NCI-H2107 treated with DMSO at 0.1 percent for 48 hours (cell line): ENCODE measurements around the gene E2F2.
A peak's percentile ranks its signal among the peaks of the same experiment; 100 is the strongest.
"Not testable (repeated sequence)": the region's sequence is repeated elsewhere in the genome, so short reads cannot be mapped to it uniquely, and the experiment has no call there.

Experiments
- DNase-seq: peaks from one replicate; lab custom pipeline; 2025; ENCODE audit not compliant: unreplicated experiment; lab: John Stamatoyannopoulos, UW

E2F2 gene

GRCh38 chr1:23548704-23549143, 17.7 kb upstream of the E2F2 start:
- no peak for DNase-seq

- DNase-seq = no peak
Measured at GRCh38 chr1:23546897-23547584, 16.0 kb upstream of the E2F2 start.

DNA sequence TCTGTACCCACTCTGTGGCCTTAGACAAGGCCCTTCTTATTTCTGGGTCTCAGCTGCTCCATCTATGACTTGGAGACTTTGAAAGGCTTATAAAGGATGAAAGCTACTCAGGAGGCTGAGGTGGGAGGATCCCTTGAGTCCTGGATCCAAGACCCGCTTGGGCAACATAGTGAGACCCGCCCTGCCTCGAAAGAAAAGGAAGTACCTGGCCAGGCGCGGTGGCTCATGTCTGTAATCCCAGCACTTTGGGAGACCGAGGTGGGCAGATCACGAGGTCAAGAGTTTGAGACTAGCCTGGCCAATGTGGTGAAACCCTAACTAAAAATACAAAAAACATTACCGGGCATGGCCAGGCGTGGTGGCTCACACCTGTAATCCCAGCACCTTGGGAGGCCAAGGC, 14.8 kb upstream of the E2F2 start:
- DNase-seq = no peak

DNA sequence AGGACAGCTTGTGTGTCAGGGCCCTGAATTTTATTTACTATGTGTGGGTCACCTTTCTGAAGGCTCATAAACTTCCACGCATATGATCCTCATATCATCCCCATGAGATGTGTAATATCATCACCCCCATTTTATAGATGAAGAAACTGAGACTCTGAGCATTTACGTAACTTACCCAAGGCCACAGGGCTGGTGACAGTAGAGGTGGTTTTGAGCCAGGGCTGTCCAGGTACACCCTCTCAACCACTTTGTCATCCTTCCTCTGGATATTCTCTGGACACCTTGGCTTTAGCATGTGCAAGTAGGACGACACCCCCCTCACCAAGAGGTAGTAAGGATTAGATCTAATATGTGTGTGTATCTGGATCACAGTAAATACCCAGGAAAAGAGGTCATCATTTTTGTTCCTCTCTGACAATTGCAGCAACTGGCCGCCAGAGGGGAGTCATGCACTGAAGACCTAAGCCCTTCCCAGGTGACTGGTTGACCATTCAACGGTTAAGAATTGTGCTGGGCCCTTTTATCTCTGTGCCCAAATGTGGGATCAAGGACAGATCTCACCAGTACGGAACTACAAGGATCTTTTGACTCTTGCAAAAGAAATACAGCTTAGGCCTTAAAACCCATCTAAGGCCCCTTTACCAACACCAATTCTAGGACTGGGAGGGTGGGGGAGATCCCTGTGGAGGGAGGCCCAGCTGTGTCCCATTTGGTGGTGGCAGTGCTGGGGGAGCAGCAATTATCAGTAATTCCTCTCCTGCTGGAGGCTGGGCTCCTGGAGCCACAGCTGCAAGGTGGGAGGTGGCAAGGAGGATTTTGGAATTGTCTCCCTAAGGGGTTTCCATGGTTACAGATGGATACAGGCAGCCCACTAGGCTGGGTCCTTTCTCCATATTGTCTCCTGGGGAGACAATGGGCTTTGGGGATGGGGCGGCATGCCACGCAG, 13.7 kb upstream of the E2F2 start:
- peak; percentile 87 for DNase-seq

- DNase-seq = no peak
Measured at GRCh38 chr1:23543707-23544443, 12.8 kb upstream of the E2F2 start.

- not testable (repeated sequence) for DNase-seq
Measured at GRCh38 chr1:23542940-23543339, 11.9 kb upstream of the E2F2 start.

DNA sequence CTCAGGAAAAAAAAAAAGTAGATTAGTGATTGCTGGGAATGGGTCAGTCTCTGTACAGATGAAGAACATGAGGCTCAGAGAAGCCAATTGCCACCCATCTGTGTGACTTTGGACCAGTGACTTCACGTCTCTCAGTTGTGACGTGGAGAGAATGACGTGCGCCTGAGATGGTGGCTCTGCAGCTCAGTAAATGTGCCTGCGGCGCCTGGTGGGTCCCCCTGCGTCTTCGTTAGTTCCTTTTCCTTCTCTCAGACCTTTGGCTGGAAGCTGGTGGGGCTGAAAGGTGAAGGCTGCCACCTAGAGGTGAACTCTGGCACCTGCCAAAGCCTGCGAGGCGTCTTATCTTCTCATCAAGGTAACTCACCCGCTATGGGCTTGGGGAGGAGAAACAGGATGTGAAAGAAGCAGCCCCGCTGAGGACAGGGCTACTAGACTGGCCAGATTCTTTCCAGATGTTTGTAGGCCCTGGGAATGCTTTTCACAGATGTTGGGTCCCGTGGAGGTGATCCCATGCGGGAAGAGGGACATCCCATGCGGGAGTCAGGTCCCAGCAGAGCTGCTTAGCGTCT, 8.7 kb upstream of the E2F2 start:
- peak; percentile 95 for DNase-seq

DNA sequence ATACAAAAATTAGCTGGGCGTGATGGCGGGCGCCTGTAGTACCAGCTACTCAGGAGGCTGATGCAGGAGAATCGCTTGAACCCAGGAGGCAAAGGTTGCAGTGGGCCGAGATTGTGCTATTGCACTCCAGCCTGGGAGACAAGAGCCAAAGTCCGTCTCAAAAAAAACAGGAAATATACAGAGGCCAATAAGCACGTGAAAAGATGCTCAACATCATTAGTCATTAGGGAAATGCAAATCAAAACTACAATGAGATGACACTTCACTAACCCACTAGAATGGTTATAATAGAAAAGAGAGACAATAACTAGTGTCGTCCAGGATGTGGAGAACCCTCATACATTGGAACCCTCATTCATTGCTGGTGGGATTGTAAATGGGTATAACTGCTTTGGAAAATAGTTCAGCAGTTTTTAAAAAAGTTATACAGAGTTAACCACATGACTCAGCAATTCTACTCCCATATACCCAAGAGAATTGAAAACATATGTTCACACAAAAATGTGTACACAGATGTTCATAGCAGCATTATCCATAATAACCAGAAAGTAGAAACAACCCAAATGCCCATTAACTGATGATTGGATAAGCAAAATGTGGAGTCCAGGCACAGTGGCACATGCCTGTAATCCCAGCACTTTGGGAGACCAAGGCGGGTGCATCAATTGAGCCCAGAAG, 6.4 kb upstream of the E2F2 start:
- DNase-seq = no peak

DNA sequence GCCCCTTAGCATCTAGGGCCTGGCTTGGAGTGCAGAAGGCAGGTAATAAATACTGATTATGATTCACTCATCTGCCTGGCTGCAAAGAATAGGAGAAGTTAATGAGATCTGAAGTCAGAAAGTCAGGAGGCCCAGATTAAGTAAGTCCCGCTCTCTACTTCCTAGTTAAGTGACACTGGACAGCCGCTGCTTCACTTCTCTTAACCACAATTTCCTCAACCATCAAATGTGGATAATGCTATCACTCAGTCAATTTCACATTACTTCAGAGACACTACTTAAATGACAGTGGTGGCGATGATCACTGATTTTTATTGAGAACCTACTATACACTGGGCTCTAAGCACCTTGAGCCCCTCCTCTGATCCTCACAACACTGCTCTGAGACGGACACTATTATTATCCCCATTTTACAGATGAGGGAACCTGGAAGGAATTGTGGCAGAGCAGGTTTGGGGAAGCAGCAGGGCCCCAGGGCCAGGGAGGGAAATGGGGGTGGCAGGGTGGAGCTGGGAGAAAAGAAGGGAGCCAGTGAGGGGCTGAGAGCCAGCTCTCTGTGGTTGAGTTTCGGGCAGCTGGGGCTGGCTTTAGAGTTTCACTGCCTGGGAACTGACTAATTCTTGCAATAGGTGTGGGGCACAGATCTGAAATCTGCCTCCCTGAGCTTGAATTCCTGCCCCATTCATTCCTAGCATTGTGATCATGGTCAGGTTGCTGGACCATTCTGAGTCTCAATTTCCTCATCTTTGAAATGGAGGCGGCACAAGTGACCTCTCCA, 2.4 kb upstream of the E2F2 start:
- no peak for DNase-seq

DNA sequence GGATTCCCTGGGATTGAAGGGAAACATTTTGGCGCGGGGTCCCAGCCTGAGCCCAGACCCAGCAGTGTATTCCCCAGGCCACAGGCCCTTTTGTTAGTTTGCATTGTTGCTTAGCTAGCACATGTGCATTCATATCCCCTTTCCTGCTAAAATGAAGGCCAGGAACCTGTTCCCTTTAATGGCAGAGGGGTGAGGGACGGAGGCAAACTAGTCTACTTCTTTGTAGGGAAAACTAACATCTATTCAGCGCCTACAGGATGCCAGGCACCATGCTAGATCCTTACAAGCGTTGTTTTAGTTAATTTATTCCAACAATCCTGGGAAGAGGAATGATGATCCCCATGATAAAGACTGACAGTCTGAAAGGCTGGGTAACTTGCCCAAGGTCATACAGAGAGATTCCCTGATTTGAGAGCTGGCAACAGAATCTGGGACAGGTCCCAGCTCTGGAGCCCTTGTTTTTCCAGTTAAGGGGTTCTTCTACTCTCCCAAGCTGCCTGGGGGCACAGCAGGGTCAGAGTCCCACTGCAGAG, 595 bp upstream of the E2F2 start:
- DNase-seq = no peak

DNA sequence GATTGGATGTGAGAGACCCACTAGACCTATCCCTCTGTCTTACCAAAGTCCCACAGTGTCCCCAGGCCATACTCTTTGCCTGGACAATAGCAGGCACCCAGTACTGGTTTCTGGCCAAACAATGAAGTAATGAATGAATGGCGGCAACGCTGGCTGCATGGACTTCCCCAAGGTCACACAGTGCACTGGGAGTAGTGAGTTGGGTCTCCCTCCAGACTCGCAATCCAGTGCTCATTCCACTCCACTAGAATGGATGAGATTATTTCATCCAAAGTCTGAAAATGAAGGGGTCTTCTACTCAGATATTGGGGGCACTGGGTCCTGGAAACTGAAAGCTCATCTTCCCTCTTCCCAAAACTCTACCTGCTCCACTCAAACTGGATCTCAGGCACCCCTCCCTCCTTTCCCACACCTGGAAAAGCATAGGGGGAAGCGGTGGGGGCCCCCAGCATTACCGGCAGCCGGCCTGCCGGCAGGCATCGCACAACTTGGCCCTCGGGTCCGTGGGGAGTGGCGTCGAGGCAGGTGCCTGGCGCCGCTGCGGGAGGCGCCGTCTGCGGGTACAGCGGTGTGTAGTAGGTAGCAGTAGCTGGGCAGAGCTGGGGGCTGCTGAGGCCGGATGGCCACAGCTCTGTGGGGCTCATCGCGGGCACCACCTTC, 816 bp downstream of the E2F2 start:
- DNase-seq = no peak

GRCh38 chr1:23529146-23530086, 1.6 kb downstream of the E2F2 start:
- DNase-seq = no peak

GRCh38 chr1:23528250-23528978, 2.6 kb downstream of the E2F2 start:
- peak; percentile 77 for DNase-seq

DNA sequence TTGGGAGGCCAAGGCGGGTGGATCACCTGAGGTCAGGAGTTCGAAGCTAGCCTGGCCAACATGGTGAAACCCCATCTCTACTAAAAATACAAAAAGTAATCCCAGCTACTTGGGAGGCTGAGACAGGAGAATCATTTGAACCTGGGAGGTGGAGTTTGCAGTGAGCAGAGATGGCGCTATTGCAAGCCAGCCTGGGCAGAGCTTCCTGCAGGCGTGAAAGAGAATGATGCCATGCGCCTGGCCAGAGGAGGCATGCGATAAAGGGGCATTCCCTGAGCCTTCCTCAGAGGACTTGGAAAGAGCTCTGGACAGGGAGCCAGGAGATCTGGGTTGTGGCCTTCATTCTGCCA, 3.2 kb downstream of the E2F2 start:
- no peak for DNase-seq

DNA sequence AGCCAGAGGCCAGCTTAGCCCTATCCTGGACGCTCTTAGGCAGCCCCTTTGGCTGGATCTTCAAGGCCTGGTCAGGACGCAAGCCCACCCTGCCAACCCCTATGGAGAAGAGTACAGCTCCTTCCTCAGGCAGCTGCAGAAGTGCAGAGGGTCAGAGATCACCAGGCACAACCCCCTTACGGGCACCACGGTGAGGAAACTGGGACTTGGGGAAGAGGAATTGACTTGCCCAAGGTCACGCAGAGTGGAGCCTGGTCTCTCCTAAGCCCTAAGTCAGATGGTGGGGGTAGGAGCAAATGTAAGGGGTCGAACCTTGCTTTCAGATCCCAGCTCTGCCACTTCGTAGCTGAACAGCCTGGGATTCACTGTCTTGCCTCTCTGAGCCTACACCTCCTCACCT, 3.7 kb downstream of the E2F2 start:
- no peak for DNase-seq

- no peak for DNase-seq
Measured at GRCh38 chr1:23526329-23527041, 4.5 kb downstream of the E2F2 start.
